ENCODE results near the gene PPP1R14B. TPM values are rescaled to one million over a fixed set of nuclear protein-coding genes. Genes with fewer than 3 reads are reported as not detected.

PPP1R14B gene
- total and polyA plus RNA-seq, 2 of the 13 experiments (the other 11 are each of a cell fraction or from before 2014, with no cell fraction given): 110 to 148 TPM

- TF ChIP-seq ZBTB34 (CRISPR knock-in tag; IDR thresholded peaks at IDR 0.05) (no peak), SP140L (CRISPR knock-in tag; IDR thresholded peaks at IDR 0.05; ENCODE audit: borderline replicate concordance) (no peak), ZKSCAN5 (CRISPR knock-in tag; IDR thresholded peaks at IDR 0.05) (no peak), ZNF720 (CRISPR knock-in tag; IDR thresholded peaks at IDR 0.05) (no peak), ATF5 (CRISPR knock-in tag; IDR thresholded peaks at IDR 0.05; ENCODE audit: low read depth) (no peak), POLR2AphosphoS5 (IDR thresholded peaks at IDR 0.05; ENCODE audit: low read depth, low read length) (peak; percentile 92), ZNF574 (CRISPR knock-in tag; IDR thresholded peaks at IDR 0.05) (peak; percentile 88), FOXP4 (CRISPR knock-in tag; IDR thresholded peaks at IDR 0.05) (peak; percentile 54), KLF12 (CRISPR knock-in tag; IDR thresholded peaks at IDR 0.05; ENCODE audit: borderline replicate concordance) (peak; percentile 83; the same call in 1 of the 2 replicates), ZBTB14 (CRISPR knock-in tag; IDR thresholded peaks at IDR 0.05) (0 out of 2 replicates have a peak, but pooled peaks have one; percentile 16), AHR (CRISPR knock-in tag; IDR thresholded peaks at IDR 0.05) (no peak; the same call in 1 of the 2 replicates)
- TF ChIP-seq, protein P1, sequence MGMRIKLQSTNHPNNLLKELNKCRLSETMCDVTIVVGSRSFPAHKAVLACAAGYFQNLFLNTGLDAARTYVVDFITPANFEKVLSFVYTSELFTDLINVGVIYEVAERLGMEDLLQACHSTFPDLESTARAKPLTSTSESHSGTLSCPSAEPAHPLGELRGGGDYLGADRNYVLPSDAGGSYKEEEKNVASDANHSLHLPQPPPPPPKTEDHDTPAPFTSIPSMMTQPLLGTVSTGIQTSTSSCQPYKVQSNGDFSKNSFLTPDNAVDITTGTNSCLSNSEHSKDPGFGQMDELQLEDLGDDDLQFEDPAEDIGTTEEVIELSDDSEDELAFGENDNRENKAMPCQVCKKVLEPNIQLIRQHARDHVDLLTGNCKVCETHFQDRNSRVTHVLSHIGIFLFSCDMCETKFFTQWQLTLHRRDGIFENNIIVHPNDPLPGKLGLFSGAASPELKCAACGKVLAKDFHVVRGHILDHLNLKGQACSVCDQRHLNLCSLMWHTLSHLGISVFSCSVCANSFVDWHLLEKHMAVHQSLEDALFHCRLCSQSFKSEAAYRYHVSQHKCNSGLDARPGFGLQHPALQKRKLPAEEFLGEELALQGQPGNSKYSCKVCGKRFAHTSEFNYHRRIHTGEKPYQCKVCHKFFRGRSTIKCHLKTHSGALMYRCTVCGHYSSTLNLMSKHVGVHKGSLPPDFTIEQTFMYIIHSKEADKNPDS (CRISPR knock-in tag; IDR thresholded peaks at IDR 0.05): no peak; the same call in 1 of the 2 replicates
- TF ChIP-seq, protein P2, sequence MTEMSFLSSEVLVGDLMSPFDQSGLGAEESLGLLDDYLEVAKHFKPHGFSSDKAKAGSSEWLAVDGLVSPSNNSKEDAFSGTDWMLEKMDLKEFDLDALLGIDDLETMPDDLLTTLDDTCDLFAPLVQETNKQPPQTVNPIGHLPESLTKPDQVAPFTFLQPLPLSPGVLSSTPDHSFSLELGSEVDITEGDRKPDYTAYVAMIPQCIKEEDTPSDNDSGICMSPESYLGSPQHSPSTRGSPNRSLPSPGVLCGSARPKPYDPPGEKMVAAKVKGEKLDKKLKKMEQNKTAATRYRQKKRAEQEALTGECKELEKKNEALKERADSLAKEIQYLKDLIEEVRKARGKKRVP (CRISPR knock-in tag; IDR thresholded peaks at IDR 0.05): peak in 1 of 2 experiments; percentile 36; a peak in 1 of 4 replicates
- TF ChIP-seq, protein P3, sequence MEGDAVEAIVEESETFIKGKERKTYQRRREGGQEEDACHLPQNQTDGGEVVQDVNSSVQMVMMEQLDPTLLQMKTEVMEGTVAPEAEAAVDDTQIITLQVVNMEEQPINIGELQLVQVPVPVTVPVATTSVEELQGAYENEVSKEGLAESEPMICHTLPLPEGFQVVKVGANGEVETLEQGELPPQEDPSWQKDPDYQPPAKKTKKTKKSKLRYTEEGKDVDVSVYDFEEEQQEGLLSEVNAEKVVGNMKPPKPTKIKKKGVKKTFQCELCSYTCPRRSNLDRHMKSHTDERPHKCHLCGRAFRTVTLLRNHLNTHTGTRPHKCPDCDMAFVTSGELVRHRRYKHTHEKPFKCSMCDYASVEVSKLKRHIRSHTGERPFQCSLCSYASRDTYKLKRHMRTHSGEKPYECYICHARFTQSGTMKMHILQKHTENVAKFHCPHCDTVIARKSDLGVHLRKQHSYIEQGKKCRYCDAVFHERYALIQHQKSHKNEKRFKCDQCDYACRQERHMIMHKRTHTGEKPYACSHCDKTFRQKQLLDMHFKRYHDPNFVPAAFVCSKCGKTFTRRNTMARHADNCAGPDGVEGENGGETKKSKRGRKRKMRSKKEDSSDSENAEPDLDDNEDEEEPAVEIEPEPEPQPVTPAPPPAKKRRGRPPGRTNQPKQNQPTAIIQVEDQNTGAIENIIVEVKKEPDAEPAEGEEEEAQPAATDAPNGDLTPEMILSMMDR (CRISPR knock-in tag; IDR thresholded peaks at IDR 0.05): no peak
Observed at GRCh38 chr11:64240435-64241240, 6.1 kb downstream of the PPP1R14B start, which contains the start of gene FKBP2 (continued).

Data from HepG2 (cell line).